Trophoblast cell (in vitro differentiated cells and primary cell): ENCODE measurements around the gene CTU2.

ENCODE experiments used
- DNase-seq, 2 donors: peaks; one replicate each; pipeline ENCODE4 v3.0.0-alpha.2; 2016
- H2AFZ ChIP-seq: 2 replicates; pipeline ENCODE4 v1.6.1; 2013; ENCODE audit warnings: low read length, moderate library complexity, mild to moderate bottlenecking; ENCODE audit not compliant: insufficient read depth, poor library complexity
- H2AK5ac ChIP-seq: 2 replicates; pipeline ENCODE4 v1.6.1; 2013; ENCODE audit warnings: mild to moderate bottlenecking, low read length
- H2BK120ac ChIP-seq: 2 replicates; pipeline ENCODE4 v1.6.1; 2013; ENCODE audit warnings: low read length, mild to moderate bottlenecking, moderate library complexity; ENCODE audit not compliant: insufficient read depth, poor library complexity
- H2BK12ac ChIP-seq: 2 replicates; pipeline ENCODE4 v1.6.1; 2013; ENCODE audit warnings: mild to moderate bottlenecking, low read length, moderate library complexity
- H2BK5ac ChIP-seq: 2 replicates; pipeline ENCODE4 v1.6.1; 2013; ENCODE audit warnings: low read length, low read depth, moderate library complexity, mild to moderate bottlenecking; ENCODE audit not compliant: poor library complexity
- H3K14ac ChIP-seq: 2 replicates; pipeline ENCODE4 v1.6.1; 2013; ENCODE audit warnings: mild to moderate bottlenecking, low read length
- H3K18ac ChIP-seq: 2 replicates; pipeline ENCODE4 v1.6.1; 2013; ENCODE audit warnings: mild to moderate bottlenecking, low read length
- H3K23ac ChIP-seq: 2 replicates; pipeline ENCODE4 v1.6.1; 2013; ENCODE audit warnings: low read length
- H3K27ac ChIP-seq: 2 replicates; pipeline ENCODE4 v1.5.1; 2013; ENCODE audit warnings: low read depth, mild to moderate bottlenecking, inconsistent platforms, low read length, moderate library complexity
- H3K27me3 ChIP-seq: 2 replicates; pipeline ENCODE4 v1.6.1; 2013; ENCODE audit warnings: inconsistent platforms, mild to moderate bottlenecking, low read length, moderate library complexity; ENCODE audit not compliant: insufficient read depth
- H3K36me3 ChIP-seq, 2 experiments: 1 replicate in 1 of 2; 2 replicates in 1 of 2; pipeline ENCODE4 v1.6.1; 2013; ENCODE audit warnings: low read length in 2 of 2, mild to moderate bottlenecking in 2 of 2, moderate library complexity in 1 of 2; ENCODE audit not compliant: insufficient read depth in 2 of 2, control insufficient read depth in 1 of 2
- H3K4ac ChIP-seq: 2 replicates; pipeline ENCODE4 v1.6.1; 2013; ENCODE audit warnings: low read depth, mild to moderate bottlenecking, low read length, moderate library complexity
- H3K4me1 ChIP-seq, 2 experiments: 1 replicate in 1 of 2; 2 replicates in 1 of 2; pipeline ENCODE4 v1.6.1; 2013; ENCODE audit warnings: low read length in 2 of 2, mild to moderate bottlenecking in 2 of 2, moderate library complexity in 1 of 2; ENCODE audit not compliant: insufficient read depth in 2 of 2, control insufficient read depth in 1 of 2
- H3K4me2 ChIP-seq: 2 replicates; pipeline ENCODE4 v1.6.1; 2013; ENCODE audit warnings: inconsistent platforms, mild to moderate bottlenecking, low read length, moderate library complexity
- H3K4me3 ChIP-seq: 2 replicates; pipeline ENCODE4 v1.5.1; 2013; ENCODE audit warnings: mild to moderate bottlenecking, low read depth, low read length, inconsistent platforms
- H3K79me1 ChIP-seq: one replicate; pipeline ENCODE4 v1.6.1; 2013; ENCODE audit warnings: low read length
- H3K79me2 ChIP-seq: 2 replicates; pipeline ENCODE4 v1.6.1; 2013; ENCODE audit warnings: low read length, mild to moderate bottlenecking; ENCODE audit not compliant: control insufficient read depth, insufficient read depth, poor library complexity
- H3K9ac ChIP-seq: 2 replicates; pipeline ENCODE4 v1.6.1; 2013; ENCODE audit warnings: mild to moderate bottlenecking, low read length
- H3K9me3 ChIP-seq: 2 replicates; pipeline ENCODE4 v1.6.1; 2013; ENCODE audit warnings: low read depth, mild to moderate bottlenecking, control low read depth, inconsistent platforms, low read length; ENCODE audit not compliant: insufficient read depth
- H4K12ac ChIP-seq: 2 replicates; pipeline ENCODE4 v1.6.1; 2013; ENCODE audit warnings: low read depth, mild to moderate bottlenecking, low read length, moderate library complexity
- H4K8ac ChIP-seq: 2 replicates; pipeline ENCODE4 v1.6.1; 2013; ENCODE audit warnings: low read depth, mild to moderate bottlenecking, low read length, moderate library complexity
- H4K91ac ChIP-seq: one replicate; pipeline ENCODE4 v1.6.1; 2013; ENCODE audit warnings: low read depth, mild to moderate bottlenecking, low read length, moderate library complexity
- WGBS: extraction: QIAGEN DNeasy Blood & Tissue Kit; methylation state at CpG from one replicate; pipeline ENCODE4 v1.1.7; 2013; ENCODE audit warnings: missing lambda C conversion rate; ENCODE audit not compliant: insufficient read length, insufficient coverage; ENCODE audit errors: extremely low coverage; 5-methylcytosine and 5-hydroxymethylcytosine counted together

CTU2 gene

DNA sequence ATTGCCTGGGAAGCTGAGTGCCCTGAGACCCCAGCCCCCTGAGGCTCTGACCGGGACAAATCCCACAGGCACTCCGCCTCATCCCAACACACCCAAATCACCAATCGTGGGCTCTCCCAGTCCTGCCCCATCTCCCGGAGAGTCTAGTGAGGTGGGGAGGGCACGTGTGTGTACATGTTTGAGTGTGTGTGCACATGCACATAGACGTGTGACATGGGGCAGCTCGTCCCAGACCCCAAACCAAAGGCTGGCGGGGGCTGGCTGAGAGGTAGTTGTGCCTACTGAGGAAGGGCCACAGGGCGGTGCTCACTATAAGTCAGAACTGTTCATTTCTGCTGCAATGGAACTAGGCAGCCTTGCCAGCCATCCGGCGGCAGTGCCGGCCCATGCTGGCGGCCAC, 28.6 kb upstream of the CTU2 start:
- H3K23ac ChIP-seq = no peak overlapping the region
- H3K4me1 ChIP-seq = peaks cover 0 to 6% of the 10 kb centered on the region in 2 experiments
- H4K91ac ChIP-seq = no peak overlapping the region
- no peak overlapping the region for H3K18ac ChIP-seq
- H3K4ac ChIP-seq = no peak overlapping the region
- H2BK5ac ChIP-seq = no peak overlapping the region
- H3K9me3 ChIP-seq = no peaks in the 10 kb centered on the region
- no peaks in the 10 kb centered on the region for H3K27me3 ChIP-seq
- no peaks in the 10 kb centered on the region for H3K79me1 ChIP-seq
- H3K79me2 ChIP-seq = no peaks in the 10 kb centered on the region
- H3K9ac ChIP-seq = no peak overlapping the region
- no peak overlapping the region for H3K4me2 ChIP-seq
- no peak overlapping the region for H4K8ac ChIP-seq
- H2BK12ac ChIP-seq = no peak overlapping the region
- H3K36me3 ChIP-seq = peaks cover 3 to 9% of the 10 kb centered on the region in 2 experiments
- H3K14ac ChIP-seq = no peak overlapping the region
- H3K27ac ChIP-seq = no peak overlapping the region
- peak overlapping the region; percentile 41 for H3K4me3 ChIP-seq
- no peak overlapping the region for H4K12ac ChIP-seq
- no peak overlapping the region for H2AK5ac ChIP-seq
- no peak for DNase-seq
- no CpG with 5 or more reads among the region's 13 CpGs for WGBS
- no peak overlapping the region for H2BK120ac ChIP-seq
- H2AFZ ChIP-seq = no peak overlapping the region

DNA sequence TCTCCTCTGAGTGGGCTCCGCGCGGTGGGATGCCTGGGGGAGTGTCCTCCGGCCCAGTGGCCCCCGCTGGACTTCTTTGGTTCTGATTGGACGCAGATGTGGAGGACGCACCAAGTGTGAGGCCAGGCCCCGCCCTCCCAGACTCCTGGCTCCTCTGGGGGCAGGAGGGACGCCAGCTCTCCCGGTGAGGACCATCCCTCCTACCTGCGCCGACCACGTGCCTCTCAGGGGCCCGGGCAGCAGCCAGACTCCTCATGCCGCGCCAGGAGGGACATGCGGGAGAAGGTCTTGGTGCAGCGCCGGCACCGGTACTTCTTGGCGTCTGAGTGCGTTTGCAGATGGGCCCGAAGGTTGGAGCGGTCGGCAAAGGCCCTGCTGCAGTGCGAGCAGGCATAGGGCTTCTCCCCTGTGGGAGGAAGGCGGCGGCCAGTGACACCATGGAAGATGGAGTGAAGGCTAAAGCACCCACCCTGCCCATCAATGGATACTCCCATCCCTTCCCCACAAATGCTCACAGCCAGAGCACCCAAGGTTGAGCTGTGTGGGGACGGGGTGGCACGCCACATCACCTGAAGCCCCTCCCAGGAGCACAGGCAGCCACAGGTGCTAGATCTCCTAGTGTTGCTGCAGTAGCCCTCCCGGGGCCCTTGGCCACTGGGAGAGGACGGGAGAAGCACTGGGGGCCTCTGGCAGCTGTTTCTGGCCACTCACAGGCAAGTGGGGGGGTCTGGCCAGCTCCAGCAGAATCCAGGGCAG, 27.9 kb upstream of the CTU2 start:
- no peak overlapping the region for H2AK5ac ChIP-seq
- H3K14ac ChIP-seq = no peak overlapping the region
- H3K79me2 ChIP-seq = no peaks in the 10 kb centered on the region
- H2BK120ac ChIP-seq = no peak overlapping the region
- H2BK12ac ChIP-seq = no peak overlapping the region
- no peak overlapping the region for H4K91ac ChIP-seq
- no peaks in the 10 kb centered on the region for H3K9me3 ChIP-seq
- no peaks in the 10 kb centered on the region for H3K79me1 ChIP-seq
- H4K12ac ChIP-seq = no peak overlapping the region
- H3K4me3 ChIP-seq = no peak overlapping the region
- H2BK5ac ChIP-seq = no peak overlapping the region
- WGBS = no CpG with 5 or more reads among the region's 32 CpGs
- no peaks in the 10 kb centered on the region for H3K27me3 ChIP-seq
- H3K4me1 ChIP-seq = peaks cover 0 to 6% of the 10 kb centered on the region in 2 experiments
- DNase-seq = no peak
- H3K18ac ChIP-seq = no peak overlapping the region
- H3K9ac ChIP-seq = no peak overlapping the region
- no peak overlapping the region for H3K4ac ChIP-seq
- no peak overlapping the region for H3K4me2 ChIP-seq
- no peak overlapping the region for H4K8ac ChIP-seq
- peaks cover 3 to 9% of the 10 kb centered on the region in 2 experiments for H3K36me3 ChIP-seq
- H3K23ac ChIP-seq = no peak overlapping the region
- no peak overlapping the region for H2AFZ ChIP-seq
- no peak overlapping the region for H3K27ac ChIP-seq

DNA sequence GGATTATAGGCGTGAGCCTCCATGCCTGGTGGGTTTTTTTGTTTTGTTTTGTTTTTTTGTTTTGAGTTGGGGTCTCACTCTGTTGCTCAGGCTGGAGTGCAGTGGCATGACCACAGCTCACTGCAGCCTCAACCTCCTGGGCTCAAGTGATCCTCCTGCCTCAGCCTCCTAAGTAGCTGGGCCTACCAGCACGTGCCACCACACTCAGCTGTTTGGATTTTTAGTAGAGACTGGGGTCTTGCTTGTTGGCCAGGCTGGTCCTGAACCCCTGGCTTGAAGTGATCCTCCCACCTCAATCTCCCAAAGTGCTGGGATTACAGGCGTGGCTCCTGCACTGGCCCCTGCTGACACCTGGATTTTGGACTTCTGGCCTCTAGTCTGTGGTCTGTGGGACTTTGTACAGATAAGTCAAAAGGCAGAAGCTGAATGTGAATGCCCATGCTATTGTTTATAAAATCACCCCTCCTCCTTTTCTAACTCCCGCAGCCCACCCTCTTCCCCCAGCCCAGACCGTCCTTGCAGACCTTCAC, 25.7 kb upstream of the CTU2 start:
- Histone ChIP-seq H4K12ac (no peak overlapping the region), H3K18ac (no peak overlapping the region), H3K9me3 (peaks cover 2% of the 10 kb centered on the region), H2AFZ (no peak overlapping the region), H3K23ac (no peak overlapping the region), H3K14ac (no peak overlapping the region), H3K4ac (no peak overlapping the region), H3K4me1 (peaks cover 0 to 6% of the 10 kb centered on the region in 2 experiments), H3K9ac (no peak overlapping the region), H2AK5ac (no peak overlapping the region), H3K27me3 (peaks cover 5% of the 10 kb centered on the region), H4K8ac (no peak overlapping the region), H2BK120ac (no peak overlapping the region), H3K79me1 (no peaks in the 10 kb centered on the region), H3K4me3 (no peak overlapping the region), H2BK12ac (no peak overlapping the region), H3K36me3 (peaks cover 0 to 9% of the 10 kb centered on the region in 2 experiments), H3K4me2 (no peak overlapping the region), H3K27ac (no peak overlapping the region), H2BK5ac (no peak overlapping the region), H3K79me2 (no peaks in the 10 kb centered on the region), H4K91ac (no peak overlapping the region)
- no peak for DNase-seq
- no CpG with 5 or more reads among the region's 5 CpGs for WGBS

DNA sequence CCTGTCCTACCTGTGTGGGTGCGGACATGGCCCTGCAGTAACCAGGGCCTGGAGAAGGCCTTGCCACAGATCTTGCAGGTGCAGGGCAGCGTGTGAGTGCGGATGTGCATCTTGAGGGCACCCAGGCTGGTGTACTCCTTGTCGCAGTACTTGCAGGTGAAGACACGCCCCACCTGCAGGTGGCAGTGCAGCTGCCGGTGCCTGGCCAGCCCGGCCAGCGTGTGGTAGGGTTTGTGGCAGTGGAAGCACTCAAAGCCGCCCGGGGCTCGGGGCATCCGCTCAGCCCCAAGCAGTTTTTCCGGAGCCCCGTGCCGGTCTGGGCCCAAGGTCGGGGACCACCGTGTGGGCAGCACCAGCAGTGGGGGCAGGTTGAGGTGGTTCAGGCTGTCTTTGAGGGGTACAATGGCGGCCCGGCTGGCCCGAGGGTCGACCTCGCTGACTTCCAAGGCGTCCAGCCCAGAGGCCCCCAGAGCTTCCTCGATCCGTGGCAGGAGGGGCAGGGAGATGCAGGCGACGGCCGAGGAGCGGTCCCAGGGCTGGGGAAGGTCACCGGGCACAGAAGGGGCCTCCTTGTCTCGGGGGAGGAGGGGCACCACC, 25.1 kb upstream of the CTU2 start:
- DNase-seq = peak in 1 of 2 donors; percentile 41
- Histone ChIP-seq H4K91ac (no peak overlapping the region), H3K18ac (no peak overlapping the region), H3K36me3 (peaks cover 0 to 4% of the 10 kb centered on the region in 2 experiments), H3K4me2 (no peak overlapping the region), H3K4me1 (peaks cover 2 to 11% of the 10 kb centered on the region in 2 experiments), H2BK120ac (no peak overlapping the region), H3K4me3 (no peak overlapping the region), H2AK5ac (no peak overlapping the region), H3K4ac (no peak overlapping the region), H3K9ac (no peak overlapping the region), H2BK12ac (no peak overlapping the region), H4K8ac (no peak overlapping the region), H3K14ac (no peak overlapping the region), H2BK5ac (no peak overlapping the region), H3K9me3 (peaks cover 4% of the 10 kb centered on the region), H3K79me2 (no peaks in the 10 kb centered on the region), H3K79me1 (no peaks in the 10 kb centered on the region), H4K12ac (no peak overlapping the region), H2AFZ (no peak overlapping the region), H3K27ac (no peak overlapping the region), H3K27me3 (peaks cover 5% of the 10 kb centered on the region), H3K23ac (no peak overlapping the region)
- WGBS = no CpG with 5 or more reads among the region's 31 CpGs
